Endothelial cell (in vitro differentiated cells): Measurements from ENCODE around the gene PLA2G4A. TPM values are rescaled to one million over a fixed set of nuclear protein-coding genes. Genes with fewer than 3 reads are reported as not detected.

ENCODE experiments used
- DNase-seq: peaks from one replicate; pipeline ENCODE4 v3.0.0; 2021; ENCODE audit warnings: low spot score
- H3K27ac Mint-ChIP-seq: one replicate; pipeline ENCODE4 v1.8.0; 2021; ENCODE audit warnings: mixed read lengths, inconsistent platforms; ENCODE audit not compliant: unreplicated experiment
- H3K27me3 Mint-ChIP-seq: one replicate; pipeline ENCODE4 v1.8.0; 2021; ENCODE audit warnings: mild to moderate bottlenecking, moderate library complexity, mixed read lengths, inconsistent platforms; ENCODE audit not compliant: unreplicated experiment
- H3K36me3 Mint-ChIP-seq: one replicate; pipeline ENCODE4 v1.8.0; 2021; ENCODE audit warnings: mild to moderate bottlenecking, low read depth, mixed read lengths, inconsistent platforms; ENCODE audit not compliant: unreplicated experiment
- H3K4me1 Mint-ChIP-seq: one replicate; pipeline ENCODE4 v1.8.0; 2021; ENCODE audit warnings: mild to moderate bottlenecking, mixed read lengths, inconsistent platforms; ENCODE audit not compliant: unreplicated experiment
- H3K4me3 Mint-ChIP-seq: one replicate; pipeline ENCODE4 v1.8.0; 2021; ENCODE audit warnings: mild to moderate bottlenecking, mixed read lengths, inconsistent platforms; ENCODE audit not compliant: unreplicated experiment
- H3K9me3 Mint-ChIP-seq: one replicate; pipeline ENCODE4 v1.8.0; 2021; ENCODE audit warnings: mixed read lengths, inconsistent platforms; ENCODE audit not compliant: unreplicated experiment
- CTCF ChIP-seq: fragments of 200-600 bp; sonication (generic); IDR thresholded peaks from one replicate; pipeline ENCODE4 v1.5.0; 2021; ENCODE audit warnings: antibody characterized with exemption; ENCODE audit not compliant: unreplicated experiment
- total RNA-seq: library from RNA; stranded (reverse); fragmentation: NEBNext Ultra II Directional; extraction: Animal tissue kit (Norgen Biotek cat#: 25700); gene quantifications from one replicate; pipeline ENCODE4 v1.2.1, GENCODE V29; 2021; ENCODE audit not compliant: unreplicated experiment

The PLA2G4A gene
- total RNA-seq, 1 donor from 2014 or later, result 12.2 TPM

- no peaks in the 10 kb centered on the region for H3K9me3 Mint-ChIP-seq
- H3K4me3 Mint-ChIP-seq, result no peak overlapping the region
- no peak for DNase-seq
- no peaks in the 10 kb centered on the region for H3K36me3 Mint-ChIP-seq
- H3K4me1 Mint-ChIP-seq, result peaks cover 7% of the 10 kb centered on the region
- no peak for TF ChIP-seq CTCF
- no peak overlapping the region for H3K27ac Mint-ChIP-seq
- peaks cover 1% of the 10 kb centered on the region for H3K27me3 Mint-ChIP-seq
Observed at GRCh38 chr1:186849271-186849671, 20.5 kb downstream of the PLA2G4A start.

- H3K27ac Mint-ChIP-seq, result no peak overlapping the region
- H3K9me3 Mint-ChIP-seq, result no peaks in the 10 kb centered on the region
- peaks cover 8% of the 10 kb centered on the region for H3K4me1 Mint-ChIP-seq
- no peak for TF ChIP-seq CTCF
- no peak overlapping the region for H3K4me3 Mint-ChIP-seq
- H3K36me3 Mint-ChIP-seq, result no peaks in the 10 kb centered on the region
- H3K27me3 Mint-ChIP-seq, result peaks cover 1% of the 10 kb centered on the region
- no peak for DNase-seq
Observed at GRCh38 chr1:186849826-186850225, 21.1 kb downstream of the PLA2G4A start.

- no peak for TF ChIP-seq CTCF
- Mint-ChIP-seq H3K27ac (peak overlapping the region; percentile 50), H3K9me3 (no peaks in the 10 kb centered on the region), H3K36me3 (peaks cover 3% of the 10 kb centered on the region), H3K4me1 (peaks cover 13% of the 10 kb centered on the region), H3K4me3 (no peak overlapping the region), H3K27me3 (peaks cover 1% of the 10 kb centered on the region)
- DNase-seq, result no peak
Observed at GRCh38 chr1:186854102-186854501, 25.4 kb downstream of the PLA2G4A start.

- DNase-seq, result no peak
- Mint-ChIP-seq H3K36me3 (peaks cover 3% of the 10 kb centered on the region), H3K9me3 (no peaks in the 10 kb centered on the region), H3K4me1 (peaks cover 9% of the 10 kb centered on the region), H3K27me3 (no peaks in the 10 kb centered on the region), H3K4me3 (no peak overlapping the region), H3K27ac (no peak overlapping the region)
- TF ChIP-seq CTCF, result no peak
Observed at GRCh38 chr1:186858923-186859322, 30.2 kb downstream of the PLA2G4A start.

- no peak for DNase-seq
- Mint-ChIP-seq H3K4me1 (peaks cover 4% of the 10 kb centered on the region), H3K27ac (no peak overlapping the region), H3K4me3 (no peak overlapping the region), H3K36me3 (peaks cover 3% of the 10 kb centered on the region), H3K27me3 (no peaks in the 10 kb centered on the region), H3K9me3 (no peaks in the 10 kb centered on the region)
- TF ChIP-seq CTCF, result no peak
Observed at GRCh38 chr1:186859995-186860394, 31.2 kb downstream of the PLA2G4A start.
